ENCODE data around the gene NADSYN1. TPM values are rescaled to one million over a fixed set of nuclear protein-coding genes. Genes with fewer than 3 reads are reported as not detected.

NADSYN1 gene
- total RNA-seq, 8 experiments from 2014 or later = 20.3 to 120 (median 37.1) TPM

DNA sequence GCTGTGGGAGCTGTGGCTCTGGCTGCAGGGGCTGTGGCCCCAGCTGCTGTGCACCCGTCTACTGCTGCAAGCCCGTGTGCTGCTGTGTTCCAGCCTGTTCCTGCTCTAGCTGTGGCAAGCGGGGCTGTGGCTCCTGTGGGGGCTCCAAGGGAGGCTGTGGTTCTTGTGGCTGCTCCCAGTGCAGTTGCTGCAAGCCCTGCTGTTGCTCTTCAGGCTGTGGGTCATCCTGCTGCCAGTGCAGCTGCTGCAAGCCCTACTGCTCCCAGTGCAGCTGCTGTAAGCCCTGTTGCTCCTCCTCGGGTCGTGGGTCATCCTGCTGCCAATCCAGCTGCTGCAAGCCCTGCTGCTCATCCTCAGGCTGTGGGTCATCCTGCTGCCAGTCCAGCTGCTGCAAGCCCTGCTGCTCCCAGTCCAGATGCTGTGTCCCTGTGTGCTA is 95.7 kb downstream of the NADSYN1 start:
- in situ Hi-C loops (cut with MboI; ENCODE audit: low pct_unique_long_range_greater_than_20kb in 2 of 9, low sequenced_read_pairs in 9 of 9, unreplicated experiment in 9 of 9) = no loop called here
- WGBS, 10 experiments = 47% methylated on average over 4 of the region's 5 CpGs; no CpG with 5 or more reads in 9 of the 10 experiments
- no peaks in the 10 kb centered on the region for H3K4me1 ChIP-seq (replicated peaks in 1 of 2)
- no peak overlapping the region for H3K4me3 ChIP-seq
- ATAC-seq (replicated peaks in 6 of 8) = no peak
- no peak overlapping the region for H3K27ac ChIP-seq

Other genes starting within 250 kb of the NADSYN1 start
- 10 to 100 TPM in 3 of 8 experiments, 1 to 10 TPM in 4, under 1 TPM in 1; 0.36 to 19.2 (median 8.9) TPM for gene SHANK2, start 200.6 kb upstream of the NADSYN1 start, total RNA-seq
- 100 to 1,000 TPM in 2 of 8 experiments, 10 to 100 TPM in 6; 15.3 to 155 (median 49.6) TPM for gene DHCR7, start 4.8 kb upstream of the NADSYN1 start, total RNA-seq
- under 1 TPM in 7 of 8 experiments, not detected in 1; 0.21 to 0.91 (median 0.27) TPM for gene KRTAP5-7, start 74.1 kb downstream of the NADSYN1 start, total RNA-seq
- gene KRTAP5-8, start 84.8 kb downstream of the NADSYN1 start, total RNA-seq = under 1 TPM in 7 of 8 experiments, not detected in 1; 0.11 to 0.81 (median 0.37) TPM
- gene KRTAP5-9, start 95.2 kb downstream of the NADSYN1 start, total RNA-seq = 1 to 10 TPM in 1 of 8 experiments, under 1 TPM in 3, not detected in 4; 0.36 to 1.2 (median 0.39) TPM
- under 1 TPM in 4 of 8 experiments, not detected in 4; 0.17 to 0.66 (median 0.32) TPM for gene KRTAP5-10, start 112.4 kb downstream of the NADSYN1 start, total RNA-seq
- gene KRTAP5-11, start 129.7 kb downstream of the NADSYN1 start, total RNA-seq = under 1 TPM in 1 of 8 experiments, not detected in 7; 0.76 TPM

All from motor neuron (in vitro differentiated cells).